Epithelial cell of esophagus (primary cell): ENCODE results near the gene UMAD1.

ENCODE experiments used
- DNase-seq: peaks from one replicate; pipeline ENCODE4 v3.0.0; 2010; ENCODE audit warnings: low read depth
- H3K4me3 ChIP-seq: 2 replicates; pipeline ENCODE4 v1.5.1; 2011; ENCODE audit warnings: mild to moderate bottlenecking, low read length, control low read depth
- CTCF ChIP-seq: IDR thresholded peaks from 2 replicates; pipeline ENCODE4 v1.5.1; 2011; ENCODE audit warnings: low read depth, mild to moderate bottlenecking, low read length, control low read depth, inconsistent platforms; ENCODE audit not compliant: insufficient read depth; ENCODE audit errors: missing control alignments

Gene UMAD1

GRCh38 chr7:7664291-7664690, 23.7 kb downstream of the UMAD1 start:
- no peak for DNase-seq
- no peak for TF ChIP-seq CTCF
- H3K4me3 ChIP-seq, result no peak overlapping the region

GRCh38 chr7:7665031-7665430, 24.5 kb downstream of the UMAD1 start:
- no peak for TF ChIP-seq CTCF
- H3K4me3 ChIP-seq, result no peak overlapping the region
- no peak for DNase-seq

GRCh38 chr7:7667187-7667586, 26.6 kb downstream of the UMAD1 start:
- H3K4me3 ChIP-seq, result no peak overlapping the region
- DNase-seq, result no peak
- no peak for TF ChIP-seq CTCF

- DNase-seq, result no peak
- H3K4me3 ChIP-seq, result no peak overlapping the region
- no peak for TF ChIP-seq CTCF
Measured at GRCh38 chr7:7668706-7669105, 28.2 kb downstream of the UMAD1 start.

- no peak for DNase-seq
- no peak for TF ChIP-seq CTCF
- H3K4me3 ChIP-seq, result no peak overlapping the region
Measured at GRCh38 chr7:7670490-7670889, 29.9 kb downstream of the UMAD1 start.

- DNase-seq, result no peak
Measured at GRCh38 chr7:7671361-7671760, 30.8 kb downstream of the UMAD1 start.

More at GRCh38 chr7:7671361-7671760, 30.8 kb downstream of the UMAD1 start:
- TF ChIP-seq CTCF, result no peak
- no peak overlapping the region for H3K4me3 ChIP-seq
